Sigmoid colon (tissue), 7 donors: ENCODE measurements around the gene EVI5L. TPM values are rescaled to one million over a fixed set of nuclear protein-coding genes. Genes with fewer than 3 reads are reported as not detected.

Experiments used
- DNase-seq: peaks from one replicate; pipeline ENCODE4 v3.0.0-alpha.2; 2019
- H3K27ac ChIP-seq, 4 donors: fragments of 200-600 bp; sonication (generic); one replicate each; pipeline ENCODE4 v1.5.1; 2016 to 2019; ENCODE audit warnings: mild to moderate bottlenecking in 1 of 4
- H3K27me3 ChIP-seq, 3 donors: fragments of 200-600 bp; sonication (generic); one replicate each; pipeline ENCODE4 v1.5.1; 2019; ENCODE audit warnings: mild to moderate bottlenecking in 1 of 3
- H3K36me3 ChIP-seq, 4 donors: fragments of 200-600 bp; sonication (generic); one replicate each; pipeline ENCODE4 v1.5.1; 2016 to 2019
- H3K4me1 ChIP-seq, 4 donors: fragments of 200-600 bp; sonication (generic); one replicate each; pipeline ENCODE4 v1.5.1; 2017 to 2019
- H3K4me3 ChIP-seq, 4 donors: fragments of 200-600 bp; sonication (generic); one replicate each; pipeline ENCODE4 v1.5.1; 2017 to 2019; ENCODE audit warnings: mild to moderate bottlenecking in 2 of 4, moderate library complexity in 1 of 4
- H3K9me3 ChIP-seq, 4 donors: fragments of 200-600 bp in 3 of 4; sonication (generic) in 3 of 4; one replicate each; pipeline versions ENCODE4 v1.5.1 to v1.6.1; 2013 to 2019
- CTCF ChIP-seq, 4 experiments: fragments of 450-650 bp in 3 of 4; fragments of 200-600 bp in 1 of 4; IDR thresholded peaks; one replicate each; pipeline ENCODE4 v1.5.1; 2016 to 2019; ENCODE audit warnings: antibody characterized with exemption in 4 of 4, mild to moderate bottlenecking in 3 of 4, moderate library complexity in 2 of 4
- EP300 ChIP-seq, 4 donors: sonication (generic); formaldehyde crosslinking; IDR thresholded peaks; one replicate each; pipeline ENCODE4 v1.6.1; 2017; ENCODE audit warnings: antibody characterized with exemption in 4 of 4
- POLR2A ChIP-seq, 2 donors: fragments of 450-650 bp; IDR thresholded peaks; one replicate each; pipeline ENCODE4 v1.6.1; 2016; ENCODE audit warnings: antibody characterized with exemption in 2 of 2, mild to moderate bottlenecking in 2 of 2, moderate library complexity in 2 of 2
- POLR2AphosphoS5 ChIP-seq, 4 donors: sonication (generic); formaldehyde crosslinking; IDR thresholded peaks; one replicate each; pipeline ENCODE4 v1.6.1; 2017; ENCODE audit warnings: antibody characterized with exemption in 4 of 4
- WGBS, 2 donors: extraction: QIAGEN DNeasy Blood & Tissue Kit; methylation state at CpG; one replicate each; pipeline ENCODE4 v1.1.7; 2013; 5-methylcytosine and 5-hydroxymethylcytosine counted together
- intact Hi-C: fragments of 100-400 bp; cut with DNase I; formaldehyde crosslinking; loops from one replicate; pipeline ENCODE4 v1.15.1; 2023
- polyA plus RNA-seq, 3 donors: library from polyadenylated mRNA; stranded (reverse); fragments of 200-250 nt; gene quantifications; one replicate each; pipeline ENCODE4 v1.2.3, GENCODE V29; 2013
- total RNA-seq, 4 donors: library from RNA; depleted of rRNA; stranded (reverse); fragments of >200 nt; gene quantifications; one replicate each; pipeline ENCODE4 v1.1.0, GENCODE V29; 2016
- donor health status: healthy with polysubstance abuse.
- donor health status: Bipolar disorder and iron deficiency.
- donor health status: healthy.

EVI5L gene
- total and polyA plus RNA-seq, 7 donors, result 5.3 to 18.6 (median 10.3) TPM

- Histone ChIP-seq H3K4me3 (peak overlapping the region in 1 of 4 donors; percentile 15), H3K27ac (no peak overlapping the region), H3K27me3 (peaks cover 4 to 80% (median 35%) of the 10 kb centered on the region in 3 donors), H3K4me1 (peaks cover 0 to 4% (median 0%) of the 10 kb centered on the region in 4 donors), H3K9me3 (no peaks in the 10 kb centered on the region), H3K36me3 (no peaks in the 10 kb centered on the region)
- no peak for TF ChIP-seq POLR2AphosphoS5 (IDR thresholded peaks at IDR 0.05)
- peak in 3 of 4 experiments; percentile 33 to 42 (median 38) for TF ChIP-seq CTCF (IDR thresholded peaks at IDR 0.05)
- no peak for TF ChIP-seq POLR2A (IDR thresholded peaks at IDR 0.05)
- no peak for TF ChIP-seq EP300 (IDR thresholded peaks at IDR 0.05)
- intact Hi-C loops, result loop anchor here (2.0 to 5.0 kb wide), 3 partner anchors 117 to 231 kb away; partner anchors contain the start of gene TRAPPC5
- DNase-seq, result peak; percentile 76
- WGBS, 2 donors, result 4 to 7% methylated on average over 34 of the region's 34 CpGs
Measured at GRCh38 chr19:7799640-7800355, 30.2 kb upstream of the EVI5L start.

GRCh38 chr19:7801020-7801570 lies 28.9 kb upstream of the EVI5L start:
- TF ChIP-seq POLR2A (IDR thresholded peaks at IDR 0.05) (no peak), EP300 (IDR thresholded peaks at IDR 0.05) (no peak)
- H3K27me3 ChIP-seq, result peaks cover 4 to 83% (median 35%) of the 10 kb centered on the region in 3 donors
- no peak for DNase-seq
- 83 to 90% methylated on average over 17 of the region's 17 CpGs for WGBS, 2 donors
- intact Hi-C loops, result loop anchor here (2.0 to 5.0 kb wide), 2 partner anchors 119 to 148 kb away; partner anchors contain the start of gene TRAPPC5
- H3K36me3 ChIP-seq, result no peaks in the 10 kb centered on the region
- no peak overlapping the region for H3K4me3 ChIP-seq
- peaks cover 0 to 4% (median 0%) of the 10 kb centered on the region in 4 donors for H3K4me1 ChIP-seq
- H3K9me3 ChIP-seq, result no peaks in the 10 kb centered on the region
- no peak overlapping the region for H3K27ac ChIP-seq

GRCh38 chr19:7806234-7806633 lies 23.8 kb upstream of the EVI5L start:
- H3K9me3 ChIP-seq, result no peaks in the 10 kb centered on the region
- intact Hi-C loops, result no loop called here
- no peak for TF ChIP-seq POLR2AphosphoS5 (IDR thresholded peaks at IDR 0.05)
- no peak for TF ChIP-seq POLR2A (IDR thresholded peaks at IDR 0.05)
- H3K27me3 ChIP-seq, result peaks cover 0 to 68% (median 5%) of the 10 kb centered on the region in 3 donors
- H3K27ac ChIP-seq, result no peak overlapping the region
- H3K4me3 ChIP-seq, result no peak overlapping the region
- 81 to 83% methylated on average over 3 of the region's 3 CpGs for WGBS, 2 donors
- no peaks in the 10 kb centered on the region for H3K4me1 ChIP-seq
- H3K36me3 ChIP-seq, result no peaks in the 10 kb centered on the region
- no peak for DNase-seq

GRCh38 chr19:7806876-7807275 lies 23.1 kb upstream of the EVI5L start:
- no peak overlapping the region for H3K27ac ChIP-seq
- TF ChIP-seq EP300 (IDR thresholded peaks at IDR 0.05) (no peak), POLR2A (IDR thresholded peaks at IDR 0.05) (no peak), POLR2AphosphoS5 (IDR thresholded peaks at IDR 0.05) (no peak), CTCF (IDR thresholded peaks at IDR 0.05) (no peak)
- no peaks in the 10 kb centered on the region for H3K4me1 ChIP-seq
- H3K36me3 ChIP-seq, result no peaks in the 10 kb centered on the region
- peaks cover 0 to under 1% (median 0%) of the 10 kb centered on the region in 4 donors for H3K9me3 ChIP-seq
- intact Hi-C loops, result no loop called here
- peaks cover 0 to 64% (median 5%) of the 10 kb centered on the region in 3 donors for H3K27me3 ChIP-seq
- 83 to 87% methylated on average over 9 of the region's 9 CpGs for WGBS, 2 donors
- H3K4me3 ChIP-seq, result no peak overlapping the region
- DNase-seq, result no peak

GRCh38 chr19:7808108-7808507 lies 21.9 kb upstream of the EVI5L start:
- intact Hi-C loops, result no loop called here
- no peak overlapping the region for H3K27ac ChIP-seq
- H3K9me3 ChIP-seq, result peaks cover 0 to 7% (median 6%) of the 10 kb centered on the region in 4 donors
- H3K36me3 ChIP-seq, result no peaks in the 10 kb centered on the region
- TF ChIP-seq POLR2AphosphoS5 (IDR thresholded peaks at IDR 0.05) (no peak), POLR2A (IDR thresholded peaks at IDR 0.05) (no peak), CTCF (IDR thresholded peaks at IDR 0.05) (no peak), EP300 (IDR thresholded peaks at IDR 0.05) (no peak)
- H3K4me3 ChIP-seq, result no peak overlapping the region
- DNase-seq, result no peak
- H3K4me1 ChIP-seq, result no peaks in the 10 kb centered on the region
- peaks cover 0 to 53% (median 5%) of the 10 kb centered on the region in 3 donors for H3K27me3 ChIP-seq
- WGBS, 2 donors, result 79 to 82% methylated on average over 5 of the region's 5 CpGs
